Right atrium auricular region (tissue), 2 donors: ENCODE data around the gene POLR1D. TPM values are rescaled to one million over a fixed set of nuclear protein-coding genes. Genes with fewer than 3 reads are reported as not detected.

Experiments used
- DNase-seq: peaks from one replicate; pipeline ENCODE4 v3.0.0-alpha.2; 2019; ENCODE audit warnings: low spot score
- H3K27ac ChIP-seq, 2 donors: fragments of 200-600 bp; sonication (generic); 1 replicate in 1 of 2; 2 replicates in 1 of 2; pipeline ENCODE4 v1.5.1; 2016 to 2019
- H3K27me3 ChIP-seq, 2 donors: fragments of 200-600 bp; sonication (generic); one replicate each; pipeline versions ENCODE4 v1.5.1 to v1.6.0; 2017 to 2019
- H3K36me3 ChIP-seq: fragments of 200-600 bp; sonication (generic); one replicate; pipeline ENCODE4 v1.5.1; 2016
- H3K4me1 ChIP-seq, 2 donors: fragments of 200-600 bp; sonication (generic); one replicate each; pipeline versions ENCODE4 v1.5.1 to v1.6.0; 2017 to 2019
- H3K4me3 ChIP-seq, 2 donors: fragments of 200-600 bp; sonication (generic); 1 replicate in 1 of 2; 2 replicates in 1 of 2; pipeline ENCODE4 v1.5.1; 2017 to 2019; ENCODE audit warnings: mild to moderate bottlenecking in 1 of 2, moderate library complexity in 1 of 2
- H3K9me3 ChIP-seq, 2 donors: fragments of 200-600 bp; sonication (generic); one replicate each; pipeline ENCODE4 v1.5.1; 2019
- total RNA-seq, 2 donors: library from RNA; depleted of rRNA; stranded (reverse); fragments of >200 nt; gene quantifications; one replicate each; pipeline ENCODE4 v1.1.0, GENCODE V29; 2016
- TF ChIP-seq, protein P1 (sequence below), 2 donors: fragments of 200-600 bp; sonication (generic); IDR thresholded peaks; one replicate each; pipeline ENCODE4 v1.5.1; 2019; ENCODE audit warnings: antibody characterized with exemption in 2 of 2

POLR1D gene
- total RNA-seq, 2 donors from 2014 or later = 75.6 to 89.3 TPM

DNA sequence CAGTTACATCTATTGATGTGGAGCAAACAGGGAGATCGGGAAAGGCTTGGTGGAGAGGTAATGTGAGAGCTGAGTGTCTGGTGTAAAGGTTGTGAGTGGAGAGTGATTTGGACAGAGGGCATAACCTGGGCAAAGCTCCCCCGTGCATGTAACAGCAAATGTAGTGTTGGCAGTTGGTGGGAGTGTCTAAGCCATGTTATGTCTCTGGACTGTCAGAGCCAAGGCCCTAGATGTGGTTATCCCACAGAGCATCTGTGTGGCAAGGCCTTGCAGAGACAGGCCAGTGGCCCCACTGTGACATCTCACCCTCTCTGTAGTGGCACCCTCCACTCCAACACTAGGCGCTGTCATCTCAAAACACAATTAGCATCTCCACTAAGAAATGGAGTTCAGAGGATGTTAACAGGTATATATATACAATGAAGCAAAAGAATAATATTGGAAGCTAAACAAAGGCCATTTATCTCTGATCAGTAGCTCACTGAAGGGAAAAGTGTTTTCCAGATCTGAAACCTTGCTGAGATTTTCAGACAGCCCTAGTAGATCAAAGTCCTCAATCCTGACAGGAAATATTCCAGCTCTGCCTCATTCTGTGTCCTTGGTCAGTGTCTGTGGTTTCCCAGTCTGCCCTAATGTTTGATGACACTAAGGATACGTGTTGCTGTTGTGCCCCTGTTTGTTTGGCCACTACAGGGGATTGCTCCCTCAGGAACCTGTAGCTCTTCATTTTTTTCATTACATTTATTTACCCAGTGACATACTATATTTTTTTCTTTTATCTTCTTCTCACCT, 20.2 kb downstream of the POLR1D start:
- Histone ChIP-seq H3K36me3 (no peaks in the 10 kb centered on the region), H3K4me1 (peaks cover 0 to 37% of the 10 kb centered on the region in 2 donors), H3K9me3 (no peaks in the 10 kb centered on the region), H3K27me3 (no peaks in the 10 kb centered on the region), H3K4me3 (no peak overlapping the region), H3K27ac (no peak overlapping the region)
- no peak for DNase-seq
- TF ChIP-seq, protein P1, sequence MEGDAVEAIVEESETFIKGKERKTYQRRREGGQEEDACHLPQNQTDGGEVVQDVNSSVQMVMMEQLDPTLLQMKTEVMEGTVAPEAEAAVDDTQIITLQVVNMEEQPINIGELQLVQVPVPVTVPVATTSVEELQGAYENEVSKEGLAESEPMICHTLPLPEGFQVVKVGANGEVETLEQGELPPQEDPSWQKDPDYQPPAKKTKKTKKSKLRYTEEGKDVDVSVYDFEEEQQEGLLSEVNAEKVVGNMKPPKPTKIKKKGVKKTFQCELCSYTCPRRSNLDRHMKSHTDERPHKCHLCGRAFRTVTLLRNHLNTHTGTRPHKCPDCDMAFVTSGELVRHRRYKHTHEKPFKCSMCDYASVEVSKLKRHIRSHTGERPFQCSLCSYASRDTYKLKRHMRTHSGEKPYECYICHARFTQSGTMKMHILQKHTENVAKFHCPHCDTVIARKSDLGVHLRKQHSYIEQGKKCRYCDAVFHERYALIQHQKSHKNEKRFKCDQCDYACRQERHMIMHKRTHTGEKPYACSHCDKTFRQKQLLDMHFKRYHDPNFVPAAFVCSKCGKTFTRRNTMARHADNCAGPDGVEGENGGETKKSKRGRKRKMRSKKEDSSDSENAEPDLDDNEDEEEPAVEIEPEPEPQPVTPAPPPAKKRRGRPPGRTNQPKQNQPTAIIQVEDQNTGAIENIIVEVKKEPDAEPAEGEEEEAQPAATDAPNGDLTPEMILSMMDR (IDR thresholded peaks at IDR 0.05) = no peak

DNA sequence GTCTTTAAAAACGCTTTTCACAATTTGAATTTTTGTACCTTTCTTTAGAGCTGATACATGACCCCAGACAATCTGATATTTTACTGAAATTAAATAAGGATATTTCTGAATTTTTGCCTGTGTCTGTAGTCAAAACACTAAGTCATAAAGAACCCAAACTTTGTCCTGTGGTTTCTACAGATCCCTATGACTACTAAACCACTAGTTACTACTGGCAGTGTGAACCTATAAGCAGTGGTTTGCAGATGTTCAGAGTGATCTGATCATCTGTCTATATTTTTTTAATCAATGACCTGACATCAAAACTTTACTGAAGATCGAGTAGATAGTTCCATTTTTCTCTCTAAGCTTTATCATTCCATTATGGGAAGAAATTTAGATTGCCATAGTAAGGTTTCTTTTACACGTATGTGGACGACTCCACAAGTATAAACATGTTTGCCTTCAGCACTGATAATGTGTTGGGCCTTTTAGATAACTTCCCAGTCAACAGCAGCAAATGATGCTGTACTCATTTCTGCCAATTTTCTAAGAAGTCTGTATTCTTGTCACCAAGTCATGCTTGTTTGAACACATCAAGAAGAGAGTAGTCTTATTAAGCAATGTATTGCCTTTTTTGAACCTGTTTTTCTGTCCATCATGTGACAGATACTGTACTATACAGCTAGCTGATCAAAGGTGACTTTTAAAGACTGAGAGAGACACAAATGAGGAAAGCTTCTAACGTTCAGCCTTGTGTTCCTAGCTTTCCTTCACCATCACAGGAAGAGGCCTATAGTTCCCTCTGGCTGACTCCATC, 21.8 kb downstream of the POLR1D start:
- Histone ChIP-seq H3K36me3 (peaks cover 4% of the 10 kb centered on the region), H3K27me3 (no peaks in the 10 kb centered on the region), H3K4me1 (peaks cover 0 to 25% of the 10 kb centered on the region in 2 donors), H3K4me3 (no peak overlapping the region), H3K9me3 (no peaks in the 10 kb centered on the region), H3K27ac (no peak overlapping the region)
- TF ChIP-seq, protein P1 (IDR thresholded peaks at IDR 0.05) = no peak
- DNase-seq = no peak

DNA sequence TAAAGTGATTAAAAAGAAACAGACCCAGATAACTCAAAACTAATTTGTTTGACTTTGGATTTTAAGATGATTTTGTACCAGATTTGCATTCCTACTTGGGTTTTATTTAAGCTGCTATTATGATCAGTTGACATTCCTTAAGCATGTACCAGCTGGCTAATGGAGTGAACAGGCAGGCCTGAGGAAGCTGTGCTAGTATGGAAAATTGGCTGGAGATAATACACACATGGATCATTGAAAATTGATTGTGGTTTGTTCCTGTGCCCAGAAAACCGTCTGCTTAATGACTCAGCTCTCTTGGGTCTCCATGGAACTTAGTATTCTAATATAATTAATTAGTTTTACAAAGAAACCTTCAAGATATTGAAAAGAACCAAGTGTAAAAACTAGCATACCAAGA, 22.6 kb downstream of the POLR1D start:
- Histone ChIP-seq H3K36me3 (peaks cover 12% of the 10 kb centered on the region), H3K9me3 (no peaks in the 10 kb centered on the region), H3K4me3 (no peak overlapping the region), H3K27me3 (no peaks in the 10 kb centered on the region), H3K4me1 (peaks cover 0 to 17% of the 10 kb centered on the region in 2 donors), H3K27ac (no peak overlapping the region)
- TF ChIP-seq, protein P1 (IDR thresholded peaks at IDR 0.05) = no peak
- DNase-seq = no peak

DNA sequence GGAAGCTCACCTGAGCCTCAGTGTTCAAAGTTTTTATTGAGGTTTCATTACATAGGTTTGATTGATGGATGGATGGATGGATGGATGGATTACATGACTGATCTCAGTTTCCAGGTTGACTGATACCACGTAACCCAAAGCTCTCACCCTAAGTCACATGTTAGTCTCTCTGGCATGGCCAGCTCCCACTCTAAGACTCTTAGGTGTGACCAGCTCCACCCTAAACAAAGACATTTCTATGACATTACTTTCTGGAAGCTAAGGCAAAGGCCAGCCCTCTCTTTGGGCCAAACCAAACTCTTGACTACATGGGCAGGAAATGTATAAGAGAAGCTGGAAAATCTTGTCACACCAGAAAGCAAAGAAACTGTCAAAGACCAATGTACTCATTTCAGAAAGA, 28.6 kb downstream of the POLR1D start:
- peaks cover 29% of the 10 kb centered on the region for H3K36me3 ChIP-seq
- no peak overlapping the region for H3K27ac ChIP-seq
- no peaks in the 10 kb centered on the region for H3K27me3 ChIP-seq
- peaks cover 6 to 11% of the 10 kb centered on the region in 2 donors for H3K9me3 ChIP-seq
- no peaks in the 10 kb centered on the region for H3K4me1 ChIP-seq
- DNase-seq = no peak
- no peak overlapping the region for H3K4me3 ChIP-seq
- TF ChIP-seq, protein P1 (IDR thresholded peaks at IDR 0.05) = no peak

DNA sequence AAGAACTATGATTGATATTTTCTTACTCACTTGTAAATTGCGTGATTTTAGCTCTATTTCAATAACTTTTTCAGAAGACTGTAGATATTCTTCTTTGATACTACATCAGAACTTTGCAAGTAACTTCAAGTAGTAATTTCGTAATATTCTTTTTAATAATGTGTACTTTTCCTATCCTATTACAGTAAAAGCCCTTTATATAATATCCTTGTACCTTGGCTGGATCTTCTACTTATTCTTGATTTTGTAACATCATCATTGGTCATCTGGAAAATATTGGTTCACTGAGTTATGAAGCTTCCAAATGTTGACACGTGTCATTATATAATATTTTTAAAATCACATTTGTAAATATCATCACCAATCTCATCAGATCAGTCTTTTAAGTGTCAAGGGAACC, 32.4 kb downstream of the POLR1D start:
- H3K27ac ChIP-seq = no peak overlapping the region
- DNase-seq = no peak
- peaks cover 20% of the 10 kb centered on the region for H3K36me3 ChIP-seq
- H3K9me3 ChIP-seq = peaks cover 6 to 11% of the 10 kb centered on the region in 2 donors
- no peaks in the 10 kb centered on the region for H3K27me3 ChIP-seq
- TF ChIP-seq, protein P1 (IDR thresholded peaks at IDR 0.05) = no peak
- H3K4me1 ChIP-seq = peaks cover 0 to 5% of the 10 kb centered on the region in 2 donors
- no peak overlapping the region for H3K4me3 ChIP-seq
